Measurements from ENCODE around the gene COX7A2.
A peak's percentile ranks its signal among the peaks of the same experiment; 100 is the strongest.

The COX7A2 gene

DNA sequence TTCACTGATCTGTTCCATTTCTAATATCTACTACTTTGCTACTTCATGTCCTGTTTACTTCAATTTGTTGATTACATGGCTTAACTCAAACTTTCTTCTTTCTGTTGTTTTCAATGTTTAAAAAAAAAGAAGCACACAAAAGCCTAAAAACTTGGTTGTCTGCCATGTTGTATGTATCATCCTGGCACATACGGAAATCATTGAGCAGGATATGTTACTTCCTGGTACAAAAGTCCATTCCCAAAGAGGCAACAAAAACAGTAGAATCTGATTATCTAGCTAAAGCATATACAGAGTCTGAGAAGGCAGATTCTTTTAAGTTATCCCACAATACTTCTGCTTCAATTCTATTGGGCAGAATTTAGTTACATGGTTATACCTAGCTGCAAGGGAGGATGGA lies 23.2 kb downstream of the COX7A2 start:
- no peak for DNase-seq (ENCODE audit: low read depth in 2 of 2)

DNA sequence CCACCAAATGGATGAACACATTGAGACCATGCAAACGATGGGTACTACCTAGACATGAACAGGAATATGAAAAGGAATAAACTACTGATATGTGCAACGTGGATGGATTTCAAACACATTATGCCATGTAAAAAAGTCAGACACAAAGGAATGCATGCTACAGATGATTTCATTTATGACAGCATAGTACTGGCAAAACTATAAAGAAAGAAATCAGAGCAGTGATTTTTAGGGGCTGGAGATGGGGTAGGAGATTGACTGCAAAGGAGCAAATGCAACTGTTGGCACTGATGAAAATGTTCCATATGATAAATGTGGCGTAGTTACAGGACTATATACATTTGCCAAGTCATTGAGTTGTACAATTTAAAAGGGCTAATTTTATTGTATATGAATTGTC lies 24.3 kb downstream of the COX7A2 start:
- DNase-seq (ENCODE audit: low read depth in 2 of 2), result no peak

DNA sequence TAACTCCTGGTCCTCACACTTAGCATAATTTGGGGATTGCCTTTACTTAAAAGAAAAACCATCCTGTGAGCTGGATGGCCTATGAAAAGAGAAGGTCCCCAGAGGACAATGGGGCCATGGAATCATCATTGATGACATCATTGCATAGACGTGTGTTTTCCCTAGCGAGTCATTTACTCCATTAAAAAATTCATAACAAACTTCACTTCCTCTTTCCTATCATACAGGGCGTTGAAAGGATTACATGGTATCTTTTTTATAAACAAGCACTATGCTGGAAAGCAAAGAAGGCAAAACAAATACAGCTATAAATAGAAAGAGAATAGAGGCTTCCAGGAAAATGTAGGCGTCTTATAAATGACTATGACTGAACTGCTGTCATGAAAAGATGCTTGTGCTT lies 26.4 kb downstream of the COX7A2 start:
- no peak for DNase-seq (ENCODE audit: low read depth in 2 of 2)

DNA sequence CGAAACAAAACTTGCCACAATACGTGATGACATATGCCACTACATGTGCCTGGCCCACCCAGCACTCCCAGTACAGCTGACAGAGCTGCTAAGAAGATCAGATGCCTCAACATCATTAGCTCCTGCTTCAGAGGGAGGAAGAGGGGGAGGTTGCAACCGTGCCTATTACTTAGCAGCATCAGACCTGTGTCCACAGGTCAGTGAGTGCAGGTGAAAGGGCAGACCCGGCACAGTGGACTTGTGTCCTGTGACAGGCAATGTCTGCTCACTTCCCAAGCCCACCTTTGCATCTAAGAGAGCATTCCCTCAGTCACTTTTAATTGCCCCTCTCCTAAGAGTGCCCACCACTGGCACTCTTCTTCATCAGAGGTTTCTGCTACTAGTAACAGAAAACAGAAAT lies 28.3 kb downstream of the COX7A2 start:
- DNase-seq (ENCODE audit: low read depth in 2 of 2), result no peak

DNA sequence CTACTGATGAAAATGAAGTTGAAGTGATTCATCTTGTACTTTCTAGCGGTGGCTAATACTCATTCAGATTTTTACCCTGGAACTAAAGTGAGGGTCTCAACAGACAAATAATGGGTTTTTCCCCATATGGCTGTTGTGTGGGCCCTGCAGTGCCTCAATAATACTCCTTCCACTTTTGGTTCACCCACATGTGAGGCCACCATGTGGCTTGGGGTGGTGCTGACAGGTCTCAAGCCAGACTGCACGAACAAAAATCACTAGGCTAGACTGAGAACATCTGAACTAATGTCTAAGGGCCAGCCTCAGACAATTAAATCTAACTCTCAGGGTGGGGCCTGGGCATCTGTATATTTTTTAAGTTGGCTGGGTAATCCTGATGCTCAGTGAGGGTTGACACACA lies 29.9 kb downstream of the COX7A2 start:
- DNase-seq (ENCODE audit: low read depth in 2 of 2), result no peak

DNA sequence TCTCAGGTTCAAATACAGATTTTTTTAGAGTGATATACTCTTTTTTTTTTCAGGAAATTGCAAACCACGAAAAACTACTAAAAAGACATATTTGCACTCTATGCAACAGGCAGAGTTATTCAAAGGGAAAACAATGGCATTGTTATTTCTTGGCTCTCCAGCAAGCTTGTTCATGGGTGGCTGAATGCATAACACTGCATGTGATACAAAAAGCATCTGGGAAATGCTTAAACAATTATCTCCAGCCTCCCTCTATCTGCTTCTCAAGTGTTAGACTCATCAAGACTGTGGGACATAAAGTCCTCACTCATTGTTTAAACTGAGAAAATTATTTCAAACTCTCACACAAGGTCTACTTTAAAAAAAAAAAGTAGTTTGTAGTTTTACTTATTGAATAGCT lies 30.5 kb downstream of the COX7A2 start:
- no peak for DNase-seq (ENCODE audit: low read depth in 2 of 2)

DNA sequence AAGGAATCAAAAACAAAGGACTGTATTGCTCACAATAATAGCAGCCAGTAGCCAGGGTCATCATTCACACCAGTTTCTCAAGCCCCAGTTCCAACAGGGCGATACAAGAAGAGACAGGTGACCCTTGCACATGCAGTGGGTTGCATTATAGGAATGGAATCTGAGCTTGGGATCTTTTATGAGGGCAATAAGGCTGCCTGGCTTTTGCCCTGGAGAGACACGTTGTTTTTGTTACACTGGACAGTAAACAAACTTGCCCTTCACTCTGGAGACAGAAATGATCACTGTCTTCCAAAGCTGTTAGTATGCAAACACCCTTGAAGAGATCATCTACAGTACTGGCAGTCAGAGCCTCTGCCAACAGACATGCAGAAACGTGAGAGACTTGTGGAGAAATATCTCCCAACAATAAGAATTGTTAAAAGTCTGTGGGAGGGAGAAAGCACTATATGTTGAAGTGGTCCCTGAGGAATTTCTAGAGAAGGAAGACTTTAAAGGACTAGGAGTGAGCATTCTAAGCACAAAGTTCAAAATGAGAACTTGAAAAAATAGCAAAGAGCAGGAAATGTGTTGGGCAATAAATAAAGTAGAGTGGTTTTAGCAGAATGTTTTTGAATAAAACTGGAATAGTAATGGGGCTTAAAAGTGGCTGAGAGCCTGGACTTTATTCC lies 31.5 kb downstream of the COX7A2 start:
- DNase-seq (ENCODE audit: low read depth in 2 of 2), result no peak

DNA sequence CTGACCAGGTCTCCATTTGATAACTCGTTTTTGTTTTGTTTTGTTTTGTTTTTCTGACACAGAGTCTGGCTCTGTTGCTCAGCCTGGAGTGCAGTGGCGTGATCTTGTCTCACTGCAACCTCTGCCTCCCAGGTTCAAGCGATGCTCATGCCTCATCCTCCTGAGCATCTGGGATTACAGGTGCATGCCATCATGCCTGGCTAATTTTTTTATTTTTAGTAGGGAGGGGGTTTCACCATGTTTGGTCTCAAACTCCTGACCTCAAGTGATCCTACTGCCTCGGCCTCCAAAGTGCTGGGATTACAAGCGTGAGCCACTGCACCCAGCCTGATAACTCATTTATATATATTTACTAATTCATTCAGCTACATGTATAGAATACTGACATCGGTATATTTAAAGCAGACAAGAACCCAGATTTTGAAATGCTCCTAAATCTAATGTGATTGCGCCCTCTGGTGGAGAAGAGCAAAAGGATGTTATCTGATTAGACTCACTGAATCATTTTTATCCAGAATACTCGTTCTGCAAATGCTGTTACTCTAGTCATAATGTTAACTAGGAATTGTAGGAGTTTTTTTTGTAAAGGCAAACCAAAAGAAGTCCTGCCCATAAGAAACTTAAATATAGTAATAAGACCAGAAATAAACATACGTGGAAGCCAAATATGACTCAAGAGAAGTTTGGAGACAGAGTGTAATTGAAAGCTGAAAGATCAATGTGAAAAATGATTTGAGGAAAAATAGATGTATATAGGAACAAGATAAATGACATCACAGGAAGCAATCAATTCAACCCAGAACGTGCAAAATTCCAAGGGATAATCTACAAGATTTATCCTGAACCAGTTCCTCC lies 32.5 kb downstream of the COX7A2 start:
- DNase-seq (ENCODE audit: low read depth in 2 of 2), result no peak

DNA sequence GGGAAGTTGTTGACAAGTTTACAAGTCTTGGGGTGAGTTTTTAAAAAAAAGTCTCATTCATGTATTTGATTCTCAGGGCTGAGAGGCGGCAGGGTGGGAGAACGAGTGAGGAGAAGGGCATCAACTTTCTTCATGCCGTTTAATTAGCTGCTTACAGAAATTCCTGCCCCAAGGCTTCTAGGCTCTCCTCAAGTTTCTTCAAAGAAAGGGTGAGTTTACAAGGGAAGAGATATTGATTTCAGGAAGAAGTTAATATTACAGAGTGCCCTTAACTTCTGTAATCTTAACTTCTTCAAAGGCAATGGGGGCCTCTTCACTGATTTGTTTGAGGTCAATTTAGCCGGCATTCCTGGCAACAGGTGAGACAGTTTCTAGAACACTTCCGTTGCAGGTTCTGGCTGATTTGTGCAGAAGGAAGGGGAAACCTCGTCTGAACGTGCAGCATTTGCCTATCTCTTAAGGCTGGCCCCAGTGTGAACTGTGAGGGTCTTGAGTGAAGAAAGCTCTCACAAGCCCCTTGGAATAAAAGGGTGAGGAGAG lies 34.3 kb downstream of the COX7A2 start:
- DNase-seq (ENCODE audit: low read depth in 2 of 2), result no peak

DNA sequence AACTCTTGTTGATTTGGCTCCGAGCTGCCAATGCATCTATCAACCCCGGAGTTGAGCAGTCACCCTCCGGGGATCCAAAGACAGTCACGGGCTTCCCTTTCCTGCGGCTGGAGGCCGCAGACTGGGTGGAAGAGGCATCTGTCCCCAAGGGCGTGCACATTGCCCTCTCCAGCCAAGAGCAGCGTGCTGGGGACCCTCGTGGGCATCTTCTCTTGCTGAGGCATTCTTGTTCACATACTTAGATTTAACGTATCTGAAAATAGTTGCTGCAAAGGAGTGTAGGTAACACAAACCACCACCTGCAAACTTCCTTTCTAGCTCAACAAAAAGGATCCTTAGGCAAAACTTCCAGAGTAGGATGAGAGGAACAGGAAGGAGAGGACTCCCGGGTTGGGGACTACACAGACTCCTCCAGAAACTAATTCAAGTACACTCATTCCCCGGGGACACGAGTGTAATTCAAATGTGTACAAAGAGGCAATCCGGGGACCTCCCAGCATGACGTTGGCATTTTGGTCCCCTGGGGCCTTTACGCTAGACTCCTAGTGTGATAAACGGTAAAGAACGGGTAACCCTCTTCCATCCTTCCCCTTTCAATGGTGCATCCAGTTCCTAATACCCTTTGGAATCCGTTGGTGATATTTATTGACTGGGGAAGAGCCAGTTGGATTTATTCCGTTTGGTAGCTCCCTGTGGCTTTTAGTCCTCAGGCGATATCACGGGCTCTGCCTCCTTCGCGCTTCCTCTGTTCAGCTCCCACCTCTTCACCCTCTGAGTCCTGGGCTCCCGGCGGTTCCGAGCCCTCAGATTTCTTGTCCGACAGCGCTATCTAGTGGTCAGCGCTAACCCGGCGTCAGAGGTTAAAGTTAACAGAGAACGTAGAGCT lies 35.1 kb downstream of the COX7A2 start:
- peak; percentile 73 to 82 for DNase-seq (ENCODE audit: low read depth in 2 of 2)

DNA sequence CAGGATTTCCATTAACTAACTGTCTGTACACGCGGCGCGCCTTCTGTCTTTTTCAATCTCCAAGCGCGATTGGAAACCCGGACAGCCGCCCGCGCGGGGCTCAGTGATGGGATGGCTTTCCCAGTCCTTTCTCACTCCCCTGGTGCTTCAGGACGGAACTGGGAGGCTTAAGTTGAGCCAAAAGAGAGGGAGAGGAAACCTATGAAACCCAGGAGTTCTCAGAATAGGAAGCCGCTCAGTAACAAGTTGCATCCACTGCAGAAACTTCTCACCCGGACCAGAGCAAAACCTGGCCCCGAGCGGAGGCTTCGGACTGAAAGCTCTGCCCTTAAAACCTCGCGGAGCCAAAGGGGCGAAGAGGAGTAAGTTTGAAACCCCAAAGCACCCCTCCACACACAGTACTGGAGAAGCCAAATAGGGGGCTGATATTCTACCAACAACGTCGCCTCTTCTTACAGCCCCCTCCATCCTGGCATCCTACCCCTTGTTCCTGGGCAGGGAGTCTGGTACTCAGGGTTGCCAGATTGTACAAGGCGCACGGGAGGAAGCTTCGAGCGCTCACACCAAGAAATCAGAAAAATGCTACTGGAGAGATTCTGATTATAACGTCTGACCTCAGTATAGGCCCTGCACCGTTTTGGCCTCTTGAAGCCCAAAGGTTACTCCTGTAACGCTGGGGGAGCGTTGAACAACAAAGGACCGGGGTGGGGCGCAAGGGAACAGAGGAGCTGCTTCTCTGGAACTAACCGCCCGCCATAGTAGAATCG lies 36.8 kb downstream of the COX7A2 start:
- DNase-seq (ENCODE audit: low read depth in 2 of 2), result no peak

DNA sequence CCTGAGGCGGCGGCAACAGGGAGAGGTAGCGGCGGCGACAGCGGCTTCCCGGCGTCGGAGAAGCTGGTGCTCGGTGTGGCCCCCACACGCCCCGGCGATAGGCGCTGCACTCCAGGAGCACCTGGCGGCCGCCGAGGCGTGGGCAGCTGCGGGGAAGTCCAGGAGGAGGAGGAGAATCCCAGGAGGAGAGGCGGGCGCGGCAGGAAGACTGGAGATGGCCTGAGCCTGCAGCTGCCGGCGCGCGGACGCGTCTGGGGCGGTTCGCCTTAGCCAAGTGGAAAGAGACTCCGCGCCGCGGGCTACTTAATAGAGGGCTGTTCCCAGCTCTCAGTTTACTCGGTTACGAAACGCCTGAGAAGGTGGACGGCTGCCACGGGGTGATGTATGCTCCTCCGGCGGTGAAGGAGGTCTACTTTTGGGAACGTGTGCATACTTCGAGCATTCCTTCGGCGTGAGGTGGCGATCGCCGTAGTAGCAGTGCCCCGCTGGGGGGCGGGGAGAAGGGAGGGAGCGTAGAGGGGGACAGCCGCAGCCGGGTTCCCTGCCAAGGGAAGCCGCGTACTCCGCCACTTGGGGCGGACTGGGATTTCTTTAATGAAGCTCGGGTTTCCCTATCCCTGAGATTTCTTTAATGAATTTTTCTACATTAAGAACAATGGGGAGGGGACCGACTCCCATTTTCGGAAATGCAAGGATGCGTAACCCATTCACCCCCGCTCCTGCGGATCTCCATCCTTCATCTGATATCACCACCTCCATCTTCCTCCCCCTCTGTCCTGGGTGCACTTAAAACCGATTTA lies 37.6 kb downstream of the COX7A2 start, which contains the start of gene COL12A1:
Gene COL12A1, minus strand, starts transcription at position 278 of the 800 bp plus-strand sequence. CDS start 3,261 bp downstream, outside the sequence.
- DNase-seq (ENCODE audit: low read depth in 2 of 2), result no peak

DNA sequence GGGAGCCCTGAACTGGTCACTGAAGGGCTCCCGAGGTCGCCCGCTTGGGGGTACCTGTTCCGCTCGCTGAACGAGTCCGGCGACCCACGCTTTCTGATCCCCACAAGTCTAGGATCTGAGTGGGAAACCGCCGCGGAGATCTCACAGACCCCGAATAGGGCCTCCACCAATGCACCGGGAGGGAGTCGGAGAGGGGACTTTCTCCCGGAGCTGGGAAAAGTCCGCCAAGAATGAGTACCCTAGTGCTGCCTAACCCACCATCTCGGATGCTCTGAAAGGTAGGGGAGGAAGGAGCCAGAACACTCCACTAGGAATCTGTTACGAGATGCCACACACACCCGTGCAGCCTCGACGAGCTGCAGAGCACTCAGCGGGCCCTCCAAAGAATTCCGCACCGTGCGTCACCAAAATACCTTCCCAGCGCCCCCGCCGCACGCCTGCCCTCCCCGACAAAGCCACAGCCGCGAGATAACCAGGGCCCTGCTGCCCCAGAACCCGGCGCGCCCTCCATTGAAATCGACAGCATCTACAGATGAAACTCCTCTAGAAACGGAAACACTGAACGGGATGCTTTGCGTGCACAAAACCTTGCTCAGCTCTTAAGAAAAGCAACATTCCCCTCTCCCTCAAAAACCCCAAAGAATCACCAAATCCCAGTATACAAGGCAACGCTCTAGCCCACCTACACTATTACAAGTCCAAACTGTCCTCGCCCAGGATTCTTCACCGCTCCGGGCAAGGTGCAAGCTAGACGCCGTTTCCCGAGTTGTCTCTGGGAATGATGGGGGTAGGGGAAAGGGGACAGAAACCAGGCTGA lies 38.4 kb downstream of the COX7A2 start:
- no peak for DNase-seq (ENCODE audit: low read depth in 2 of 2)

DNA sequence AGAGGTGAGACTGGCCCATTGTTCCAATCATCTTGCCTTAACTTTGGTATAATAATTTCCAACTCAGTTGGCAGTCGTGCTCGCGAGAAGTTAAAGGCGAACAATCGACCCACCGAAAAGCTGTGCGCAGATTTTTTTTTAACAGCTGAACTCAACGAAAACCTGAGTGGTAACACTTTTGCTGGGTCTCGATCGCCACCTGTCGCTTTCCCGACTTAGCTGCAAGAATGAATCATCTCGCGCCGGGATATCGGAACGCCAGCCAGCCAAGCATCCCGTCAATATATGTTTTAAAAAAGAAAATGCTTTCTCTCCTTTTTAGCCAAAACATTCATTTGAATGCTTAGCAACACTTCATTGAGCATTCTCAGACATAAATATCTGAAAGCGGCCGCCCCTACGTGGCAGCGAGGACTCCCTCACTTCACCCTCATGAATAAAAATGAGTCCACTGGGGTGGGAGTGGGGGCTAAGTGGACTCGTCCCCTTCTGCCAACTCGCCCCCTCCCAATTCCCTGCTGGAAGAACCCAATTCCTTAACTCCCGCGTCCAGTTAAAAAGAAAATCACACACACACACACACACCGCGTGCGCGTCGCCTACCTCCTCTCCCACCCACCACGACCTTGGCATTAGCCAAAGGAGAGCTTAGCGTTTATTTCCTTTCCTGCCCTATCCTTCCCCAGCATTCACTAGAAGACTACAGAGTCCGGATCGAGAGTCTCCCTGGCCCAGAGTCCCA lies 39.2 kb downstream of the COX7A2 start:
- DNase-seq (ENCODE audit: low read depth in 2 of 2), result no peak

DNA sequence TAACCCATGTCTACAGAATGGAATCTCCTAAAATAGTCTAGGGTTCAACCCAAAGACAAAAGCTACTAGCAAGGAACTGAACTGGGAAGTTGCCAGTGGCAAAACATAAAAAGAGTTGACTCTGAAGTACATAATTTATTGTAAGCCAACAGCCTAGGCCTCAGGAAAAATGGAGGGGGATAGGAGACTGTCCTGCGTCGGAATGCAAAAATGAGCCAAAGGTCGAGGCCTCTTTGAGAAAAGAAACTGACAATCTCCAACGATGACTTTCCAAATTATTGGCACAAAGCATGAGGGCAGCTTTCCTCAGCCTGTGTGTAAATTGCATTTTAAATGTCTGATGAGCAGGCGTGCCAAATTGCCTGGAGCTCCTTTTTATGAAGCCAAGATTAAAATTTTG lies 39.9 kb downstream of the COX7A2 start:
- DNase-seq (ENCODE audit: low read depth in 2 of 2), result no peak

DNA sequence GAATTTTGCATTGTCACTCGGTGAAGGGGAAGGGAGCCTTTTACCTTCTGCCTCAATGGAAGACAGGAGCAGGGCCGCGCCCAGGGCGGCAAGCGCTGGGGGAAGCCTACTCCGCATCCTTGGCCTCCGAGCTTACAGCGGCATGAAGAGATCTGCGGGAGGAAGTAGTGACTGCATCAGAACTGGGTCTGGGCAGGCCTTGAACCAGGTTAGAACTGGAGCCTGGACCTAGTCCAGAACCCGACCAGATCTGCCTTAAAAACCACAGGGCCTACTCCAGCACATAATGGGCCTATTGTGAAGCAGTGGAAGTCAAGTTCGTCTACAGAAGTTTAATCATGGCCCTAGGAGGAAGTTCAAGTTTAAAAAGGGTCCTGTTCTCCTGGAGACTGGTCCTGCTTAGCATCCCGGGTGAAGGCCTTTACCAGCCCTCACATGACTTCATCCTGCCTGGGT lies 40.9 kb downstream of the COX7A2 start:
- DNase-seq (ENCODE audit: low read depth in 2 of 2), result no peak

DNA sequence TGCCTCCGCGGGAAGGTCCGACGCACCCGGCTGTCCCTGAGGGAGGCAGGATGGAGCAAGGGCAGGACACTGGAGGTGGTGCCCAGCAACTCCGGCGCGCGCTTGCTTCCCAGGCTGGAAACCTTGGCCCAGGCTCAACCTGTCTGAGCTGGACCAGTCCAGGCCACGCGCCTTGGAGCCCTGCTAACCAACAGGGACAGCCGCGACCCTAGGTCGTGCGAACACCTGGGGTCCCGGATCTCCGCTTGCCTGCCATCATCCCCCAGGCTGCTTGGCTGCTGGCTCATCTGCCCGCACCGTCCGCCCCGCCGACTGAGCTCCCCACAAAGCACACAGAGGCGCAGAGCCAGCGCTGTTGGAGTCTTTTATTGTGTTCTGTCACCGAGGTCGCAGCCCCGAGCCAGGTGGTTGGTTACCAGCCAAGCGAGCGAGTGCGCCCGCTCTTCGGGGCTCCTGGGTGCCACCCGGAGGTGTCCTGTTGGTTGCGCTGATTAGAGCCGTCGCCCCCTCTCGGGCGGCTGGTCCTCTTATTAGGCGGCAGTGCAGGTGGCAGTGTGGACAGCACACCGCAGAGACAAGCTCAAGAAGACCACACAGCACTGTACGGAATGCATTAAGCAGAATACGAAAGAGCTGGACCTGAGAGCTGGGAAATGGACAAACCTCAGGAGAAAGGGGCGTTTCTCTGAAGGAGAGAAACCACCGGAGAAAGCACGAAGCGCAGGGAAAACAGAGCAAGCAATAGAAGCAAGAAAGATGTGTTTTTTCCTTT lies 41.5 kb downstream of the COX7A2 start:
- DNase-seq (ENCODE audit: low read depth in 2 of 2), result no peak

DNA sequence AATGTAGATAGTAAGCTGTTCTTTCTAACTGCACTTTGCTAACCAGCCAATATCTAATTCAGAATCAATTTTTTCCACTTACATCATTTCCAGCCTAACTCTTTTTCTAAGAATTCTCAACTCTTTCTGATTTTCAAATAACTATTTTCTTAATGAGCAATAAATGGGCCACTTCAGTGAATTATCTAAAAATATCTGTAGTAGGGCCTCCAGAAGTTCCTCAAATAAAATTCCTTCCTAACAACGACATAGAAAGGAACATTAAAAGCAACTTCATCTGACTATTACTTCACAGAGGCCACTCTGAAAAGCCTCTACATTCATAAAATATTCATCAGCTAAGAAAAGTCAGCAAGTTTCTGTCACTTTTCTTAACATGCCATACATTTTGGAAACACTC lies 42.6 kb downstream of the COX7A2 start:
- no peak for DNase-seq (ENCODE audit: low read depth in 2 of 2)

Measured in stimulated activated CD4-positive, alpha-beta T cell treated with anti-CD3 and anti-CD28 coated beads, Interleukin-4, amount 100 ng/mL, for 48 hours (primary cell).